Hematopoietic multipotent progenitor cell treated with erythropoietin and hydrocortisone succinate and interleukin-3 and kit ligand, for 17 days (in vitro differentiated cells): Measurements from ENCODE around the gene PRPF40B.
"Not testable (repeated sequence)": the region's sequence is repeated elsewhere in the genome, so short reads cannot be mapped to it uniquely, and the experiment has no call there.

ENCODE experiments used
- DNase-seq: peaks from one replicate; pipeline ENCODE4 v3.0.0-alpha.2; 2015; ENCODE audit warnings: low spot score

Gene PRPF40B

GRCh38 chr12:49609059-49609874 is 14.1 kb upstream of the PRPF40B start:
- no peak for DNase-seq

DNA sequence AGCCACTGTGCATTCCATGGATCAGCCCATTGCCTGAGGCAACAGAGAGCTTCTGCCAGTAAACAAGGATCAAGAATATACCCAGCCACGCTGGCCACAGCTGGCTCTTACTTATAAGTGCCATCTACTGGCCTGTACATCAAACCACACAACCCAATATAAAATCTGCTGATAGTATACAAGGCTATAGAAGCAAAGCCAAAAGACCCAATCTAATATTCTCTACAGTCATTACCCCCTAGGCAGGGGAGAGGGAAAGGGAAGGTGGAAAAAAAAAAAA is 13.5 kb upstream of the PRPF40B start:
- no peak for DNase-seq

DNA sequence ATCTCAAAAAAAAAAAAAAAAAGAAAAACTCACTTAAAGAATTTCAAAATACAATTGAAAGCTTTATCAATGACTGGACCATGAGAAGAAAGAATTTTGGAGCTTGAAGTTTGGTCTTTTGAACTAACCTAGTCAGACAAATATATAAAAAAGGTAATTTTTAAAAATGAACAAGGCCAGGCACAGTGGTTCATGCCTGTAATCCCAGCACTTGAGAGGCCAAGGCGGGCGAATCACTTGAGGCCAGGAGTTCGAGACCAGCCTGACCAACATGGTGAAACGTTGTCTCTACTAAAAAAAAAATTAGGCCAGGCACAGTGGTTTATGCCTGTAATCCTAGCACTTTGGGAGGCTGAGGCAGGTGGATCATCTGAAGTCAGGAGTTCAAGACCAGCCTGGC is 12.6 kb upstream of the PRPF40B start:
- not testable (repeated sequence) for DNase-seq

DNA sequence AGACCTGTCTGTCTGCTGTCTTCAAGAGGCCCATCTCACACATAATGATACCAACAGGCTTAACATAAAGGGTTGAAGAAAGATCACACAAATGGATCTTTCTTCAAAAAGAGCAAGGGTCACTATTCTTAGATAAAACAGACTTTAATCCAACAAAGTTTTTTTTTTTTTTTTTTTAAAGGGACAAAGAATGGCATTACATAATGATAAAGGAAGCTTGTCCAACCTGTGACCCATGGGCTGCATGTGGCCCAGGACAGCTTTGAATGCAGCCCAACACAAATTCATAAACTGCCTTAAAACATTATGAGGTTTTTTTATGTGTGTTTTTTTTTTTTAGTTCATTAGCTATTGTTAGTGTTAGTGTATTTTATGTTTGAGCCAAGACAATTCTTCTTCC is 11.2 kb upstream of the PRPF40B start:
- no peak for DNase-seq

DNA sequence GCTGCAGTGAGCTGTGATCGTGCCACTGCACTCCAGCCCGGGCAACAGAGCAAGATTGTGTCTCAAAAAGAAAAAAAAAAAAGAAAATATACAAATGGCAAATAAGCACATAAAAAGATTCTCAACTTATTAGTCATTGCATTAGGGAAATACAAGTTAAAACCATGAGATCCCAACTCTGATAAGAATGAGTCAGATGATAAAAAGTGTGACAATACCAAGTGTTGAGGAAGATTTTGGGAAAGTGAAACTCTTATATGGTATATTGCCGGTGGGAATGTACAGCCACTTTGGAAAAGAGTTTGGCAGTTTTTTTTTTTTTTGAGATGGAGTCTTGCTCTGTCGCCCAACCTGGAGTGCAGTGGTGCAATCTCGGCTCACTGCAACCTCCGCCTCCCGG is 7.6 kb upstream of the PRPF40B start:
- no peak for DNase-seq

DNA sequence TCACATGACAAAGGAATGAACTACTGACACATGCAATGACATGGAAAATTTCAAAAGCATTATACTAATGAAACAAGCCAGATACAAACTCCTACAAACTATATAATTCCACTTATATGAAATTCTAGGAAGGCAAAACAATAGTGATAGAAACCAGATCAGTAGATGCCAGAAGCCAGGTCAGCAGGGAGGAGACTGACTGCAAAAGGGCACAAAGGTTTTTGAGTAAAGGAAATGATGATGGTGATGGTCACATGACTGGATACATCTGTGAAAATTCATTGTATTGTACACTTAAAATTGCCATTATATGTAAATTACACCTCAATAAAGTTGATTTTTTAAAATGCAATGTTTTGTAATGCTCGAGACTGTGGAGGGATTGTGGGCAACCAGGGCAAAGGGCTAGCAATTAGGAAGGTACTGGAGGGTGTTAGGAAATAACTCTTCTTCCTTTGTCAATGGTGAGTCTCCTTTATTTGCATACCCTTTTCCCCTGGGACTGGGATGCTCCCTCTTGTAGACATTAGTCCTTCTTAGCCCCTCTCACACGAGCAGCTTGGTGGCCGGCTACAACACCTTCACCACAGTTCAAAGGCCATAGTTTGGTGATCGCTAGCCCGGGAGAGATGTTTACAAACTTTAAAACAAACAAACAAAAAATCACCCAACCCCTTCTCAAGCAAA is 6.7 kb upstream of the PRPF40B start:
- DNase-seq = no peak

- DNase-seq = no peak
These were observed 4.8 kb upstream of the PRPF40B start for GRCh38 chr12:49618576-49618975.

DNA sequence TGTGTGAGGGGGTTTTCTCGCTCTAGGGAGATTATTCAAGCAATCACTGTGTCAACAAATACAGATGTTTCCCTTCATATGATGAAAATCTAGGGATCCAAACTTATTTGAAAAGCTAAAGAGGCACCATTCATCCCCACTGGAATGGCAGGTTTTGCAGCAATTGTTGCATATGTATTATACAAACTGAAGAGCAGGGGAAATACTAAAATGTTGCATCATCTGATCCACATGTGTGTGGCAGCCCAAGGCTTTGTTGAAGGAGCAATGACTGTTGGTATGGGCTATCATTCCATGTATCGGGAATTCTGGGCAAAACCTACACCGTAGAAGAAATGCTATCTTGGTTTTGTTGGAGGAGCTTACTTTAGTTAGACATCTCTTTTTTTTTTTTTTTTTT is 4.1 kb upstream of the PRPF40B start:
- no peak for DNase-seq

- no peak for DNase-seq
These were observed 1.5 kb upstream of the PRPF40B start for GRCh38 chr12:49621651-49622500.

GRCh38 chr12:49622501-49623141 is 740 bp upstream of the PRPF40B start:
- DNase-seq = no peak

- DNase-seq = no peak
These were observed 1.7 kb downstream of the PRPF40B start for GRCh38 chr12:49624921-49625577.

- no peak for DNase-seq
These were observed 2.9 kb downstream of the PRPF40B start for GRCh38 chr12:49626169-49626835.

DNA sequence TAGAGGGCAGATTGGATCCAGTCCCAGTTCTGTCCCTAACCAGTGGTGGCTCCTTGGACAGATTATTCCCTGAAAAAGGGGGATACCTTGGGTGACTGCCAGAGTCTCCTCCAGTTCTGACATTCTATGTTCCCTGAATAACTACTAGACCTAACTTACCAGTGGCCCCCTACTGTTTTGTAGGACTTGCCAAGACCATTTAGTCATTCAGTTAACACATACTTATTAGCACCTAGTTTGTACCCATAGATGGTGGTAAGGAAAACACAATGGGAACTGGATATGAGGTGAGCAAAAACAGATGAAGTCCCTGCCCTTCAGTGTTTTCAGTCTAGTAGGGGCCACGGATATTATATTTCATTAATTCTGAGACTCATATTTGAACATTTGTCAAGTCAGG is 3.5 kb downstream of the PRPF40B start:
- DNase-seq = no peak

DNA sequence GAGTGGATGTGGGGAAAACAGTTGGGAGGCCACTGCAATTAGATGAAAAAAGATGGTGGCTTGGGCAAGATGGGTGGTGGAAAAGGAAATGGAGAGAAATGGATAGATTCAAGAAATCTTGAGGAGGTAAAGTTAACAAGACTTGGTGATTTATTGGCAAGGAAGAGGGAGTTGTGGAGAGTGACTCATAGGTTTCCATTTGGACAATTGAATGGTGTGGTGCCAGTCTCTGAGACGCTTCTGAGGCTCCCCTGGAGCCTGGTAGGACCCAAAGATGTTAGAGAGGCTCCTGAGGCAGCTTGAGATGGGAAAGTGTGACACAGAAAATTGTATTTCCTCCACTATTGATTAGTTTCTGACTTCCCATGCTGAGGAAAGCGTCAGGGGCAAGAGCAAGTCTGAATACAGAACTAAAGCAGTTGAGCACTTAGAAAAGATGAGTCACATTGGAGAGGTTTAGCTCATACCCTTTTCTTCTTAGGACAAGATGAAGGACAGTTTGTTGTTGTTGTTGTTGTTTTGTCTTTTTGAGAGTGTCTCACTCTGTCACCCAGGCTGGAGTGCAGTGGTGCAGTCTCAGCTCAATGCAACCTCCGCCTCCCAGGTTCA is 4.5 kb downstream of the PRPF40B start:
- DNase-seq = no peak

DNA sequence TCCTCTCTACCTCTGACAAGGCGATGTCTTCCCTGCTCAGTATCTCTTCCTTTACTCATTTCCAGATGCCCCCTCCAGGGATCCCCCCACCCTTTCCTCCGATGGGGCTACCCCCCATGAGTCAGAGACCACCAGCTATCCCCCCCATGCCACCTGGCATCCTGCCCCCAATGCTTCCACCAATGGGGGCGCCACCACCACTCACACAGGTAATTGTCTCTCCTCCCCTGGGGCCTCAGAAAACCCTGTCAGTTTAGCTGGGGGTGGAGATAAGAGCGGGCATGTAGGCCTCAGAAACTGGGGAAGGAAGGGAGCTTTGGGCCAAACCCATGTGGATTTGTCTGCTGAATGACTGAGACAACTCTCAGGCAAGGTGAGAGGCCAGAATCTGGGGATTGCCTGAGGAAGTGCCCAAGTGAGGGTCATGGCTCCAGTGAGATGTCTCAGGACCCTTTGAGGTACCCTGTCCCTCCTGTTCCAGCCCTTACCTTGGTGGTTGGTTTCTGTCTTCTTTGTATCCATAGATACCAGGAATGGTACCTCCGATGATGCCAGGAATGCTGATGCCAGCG is 8.1 kb downstream of the PRPF40B start:
- DNase-seq = no peak

GRCh38 chr12:49632401-49632800 is 9.0 kb downstream of the PRPF40B start:
- no peak for DNase-seq

DNA sequence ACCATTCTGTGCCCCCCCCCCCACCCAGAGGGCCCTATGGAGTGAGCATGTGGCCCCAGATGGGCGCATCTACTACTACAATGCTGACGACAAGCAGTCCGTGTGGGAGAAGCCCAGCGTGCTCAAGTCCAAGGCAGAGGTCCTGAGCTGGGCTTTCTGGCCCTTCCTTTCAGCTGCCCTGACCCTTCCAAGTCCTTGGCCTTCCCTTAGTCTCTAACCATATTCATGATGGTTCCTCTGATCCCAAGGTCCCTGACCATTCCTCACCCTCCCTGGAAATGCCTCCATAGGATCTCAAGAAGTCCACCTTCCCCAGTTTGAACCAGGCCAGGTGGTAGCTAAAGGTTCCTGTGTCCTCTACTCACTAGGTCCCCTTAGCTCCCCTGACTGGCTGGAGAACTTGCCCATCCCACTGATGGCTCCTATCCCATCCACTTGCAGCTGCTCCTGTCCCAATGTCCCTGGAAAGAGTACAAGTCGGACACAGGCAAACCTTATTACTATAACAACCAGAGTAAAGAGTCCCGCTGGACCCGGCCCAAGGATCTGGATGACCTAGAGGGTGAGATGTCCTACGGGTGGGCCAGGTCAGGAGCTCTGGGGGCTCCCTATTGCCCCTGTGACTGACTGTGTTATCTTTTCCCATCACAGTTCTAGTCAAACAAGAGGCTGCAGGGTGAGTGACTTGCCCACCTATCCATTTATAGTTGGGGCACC is 9.8 kb downstream of the PRPF40B start:
- no peak for DNase-seq

GRCh38 chr12:49633703-49634345 is 10.5 kb downstream of the PRPF40B start:
- no peak for DNase-seq

DNA sequence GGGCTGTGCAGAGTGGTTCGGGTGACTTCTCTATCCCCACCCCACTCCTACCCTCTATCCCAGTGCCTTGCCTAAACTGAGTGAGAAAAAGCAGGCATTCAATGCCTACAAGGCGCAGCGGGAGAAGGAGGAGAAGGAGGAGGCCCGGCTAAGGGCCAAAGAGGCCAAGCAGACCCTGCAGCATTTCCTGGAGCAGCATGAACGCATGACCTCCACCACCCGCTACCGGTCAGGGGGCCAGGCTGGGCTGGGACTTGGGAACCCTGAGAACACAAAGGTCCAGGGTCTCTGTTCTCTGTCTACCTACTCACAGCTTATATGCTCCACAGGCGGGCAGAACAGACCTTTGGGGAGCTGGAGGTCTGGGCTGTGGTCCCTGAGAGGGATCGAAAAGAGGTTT is 11.7 kb downstream of the PRPF40B start:
- no peak for DNase-seq
